IPS DF 6.9 (cell line): ENCODE measurements around the gene SPON1.

Experiments used
- DNase-seq: peaks from one replicate; pipeline ENCODE4 v3.0.0-alpha.2; 2013; ENCODE audit warnings: low read depth, low spot score
- H3K27ac ChIP-seq: one replicate; pipeline ENCODE4 v1.5.1; 2013; ENCODE audit warnings: low read length, control low read depth
- H3K27me3 ChIP-seq: 2 replicates; pipeline ENCODE4 v1.6.1; 2013; ENCODE audit warnings: mild to moderate bottlenecking, low read length; ENCODE audit not compliant: control insufficient read depth, insufficient read depth
- H3K36me3 ChIP-seq: 2 replicates; pipeline ENCODE4 v1.6.1; 2013; ENCODE audit warnings: low read length; ENCODE audit not compliant: control insufficient read depth, insufficient read depth
- H3K4me1 ChIP-seq: 2 replicates; pipeline ENCODE4 v1.6.1; 2013; ENCODE audit warnings: low read length; ENCODE audit not compliant: control insufficient read depth, insufficient read depth
- H3K4me3 ChIP-seq: 2 replicates; pipeline ENCODE4 v1.5.1; 2013; ENCODE audit warnings: mild to moderate bottlenecking, low read length
- H3K9me3 ChIP-seq: 2 replicates; pipeline ENCODE4 v1.6.1; 2013; ENCODE audit warnings: low read length, inconsistent platforms; ENCODE audit not compliant: control insufficient read depth, insufficient read depth
- WGBS: extraction: QIAGEN DNeasy Blood & Tissue Kit; methylation state at CpG from one replicate; pipeline ENCODE4 v1.1.7; 2013; ENCODE audit warnings: mixed read lengths, missing lambda C conversion rate; ENCODE audit not compliant: insufficient read length, insufficient coverage; 5-methylcytosine and 5-hydroxymethylcytosine counted together

Gene SPON1

DNA sequence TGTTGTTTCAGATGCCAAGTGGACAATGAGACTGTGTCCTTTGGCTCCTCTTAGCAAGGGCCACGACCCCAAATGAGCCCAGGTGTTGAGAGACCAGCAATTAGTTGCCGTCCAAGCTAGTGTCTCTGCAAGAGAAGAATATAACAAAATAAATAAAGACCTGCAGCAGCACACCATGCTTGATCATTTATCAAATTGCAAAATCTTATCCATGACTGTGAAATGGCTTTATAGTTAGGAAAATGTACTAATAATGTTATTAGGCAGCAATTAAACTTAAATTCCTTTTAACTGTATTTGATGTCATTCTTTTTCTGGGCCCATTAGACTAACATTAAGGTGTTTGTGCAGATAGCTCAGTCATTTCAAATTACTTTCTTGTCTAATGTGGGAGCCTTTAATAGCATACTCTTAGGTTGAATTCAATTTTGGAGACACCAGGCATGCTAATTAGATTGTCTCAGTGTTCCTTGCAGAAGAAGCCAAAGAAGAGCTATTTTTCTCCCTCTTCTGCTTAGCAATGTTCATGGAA, 220.4 kb downstream of the SPON1 start:
- Histone ChIP-seq H3K36me3 (no peaks in the 10 kb centered on the region), H3K4me3 (no peak overlapping the region), H3K27me3 (no peaks in the 10 kb centered on the region), H3K4me1 (peaks cover 2% of the 10 kb centered on the region; the same call in 1 of the 2 replicates), H3K27ac (no peak overlapping the region), H3K9me3 (no peaks in the 10 kb centered on the region)
- no peak for DNase-seq
- no CpG with 5 or more reads among the region's 2 CpGs for WGBS

DNA sequence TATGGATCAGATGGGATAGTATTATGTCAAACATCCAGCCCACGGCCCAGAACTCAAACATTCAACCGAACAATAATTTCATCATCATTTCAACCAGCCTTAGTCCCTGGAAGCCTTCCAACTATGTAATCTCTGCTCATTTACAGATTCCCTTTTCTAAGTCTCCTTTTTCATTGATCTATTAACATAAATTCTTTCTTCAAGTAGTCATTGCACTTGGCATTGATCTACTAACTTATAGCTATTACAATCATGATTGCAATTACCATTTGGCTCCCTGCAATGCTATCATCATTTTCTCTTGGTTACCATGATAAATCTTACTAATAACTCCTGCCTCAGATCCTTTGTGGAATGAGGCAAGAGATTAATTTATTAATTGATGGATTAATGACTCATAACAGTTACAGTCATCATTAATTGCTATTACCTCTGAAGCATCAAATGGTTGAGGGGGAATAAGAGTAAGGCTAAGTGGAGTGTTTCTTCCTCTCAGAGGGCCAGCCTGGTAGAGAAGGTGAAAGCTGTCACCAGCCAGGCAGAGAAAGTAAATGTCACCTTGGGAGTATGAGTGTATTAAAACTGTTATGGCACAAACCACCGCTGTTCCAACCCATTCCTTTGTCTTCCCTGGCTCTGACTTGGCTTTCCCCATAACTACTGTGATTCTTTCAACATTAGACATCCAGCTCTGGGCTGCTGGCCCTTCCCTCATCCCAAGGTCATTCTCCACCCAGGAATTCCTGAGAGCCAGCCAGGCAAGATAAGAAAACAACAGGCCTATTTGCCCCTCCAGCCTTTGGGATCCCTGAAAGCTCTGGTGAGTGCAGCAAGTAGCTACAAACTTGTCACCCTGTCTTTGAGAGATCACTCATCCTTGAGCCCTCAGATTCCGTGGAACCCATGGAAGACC, 221.8 kb downstream of the SPON1 start:
- Histone ChIP-seq H3K9me3 (no peaks in the 10 kb centered on the region), H3K27me3 (no peaks in the 10 kb centered on the region), H3K36me3 (no peaks in the 10 kb centered on the region), H3K27ac (no peak overlapping the region), H3K4me1 (peaks cover 2% of the 10 kb centered on the region; the same call in 1 of the 2 replicates), H3K4me3 (no peak overlapping the region)
- DNase-seq: no peak
- no CpG with 5 or more reads among the region's 4 CpGs for WGBS

DNA sequence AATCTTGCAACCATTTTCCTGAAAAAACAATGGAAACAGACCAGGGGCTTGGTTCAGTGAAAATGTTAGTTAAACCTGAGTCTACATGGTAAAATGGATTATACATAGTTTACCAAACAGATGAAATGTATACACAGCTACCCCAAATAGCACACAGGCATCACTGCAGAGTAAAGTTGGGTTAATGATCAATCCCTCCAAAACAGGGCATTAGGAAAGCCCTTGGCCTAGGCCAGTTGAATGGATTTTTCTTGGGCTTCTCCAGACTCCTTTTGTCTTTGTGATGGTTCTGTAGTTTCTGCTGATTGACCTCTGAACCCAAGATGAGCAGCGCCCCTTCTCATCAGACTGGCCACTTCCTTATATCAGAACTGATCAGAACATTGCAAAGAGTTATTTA, 222.9 kb downstream of the SPON1 start:
- H3K27me3 ChIP-seq: no peaks in the 10 kb centered on the region
- H3K4me1 ChIP-seq: no peaks in the 10 kb centered on the region
- no peaks in the 10 kb centered on the region for H3K36me3 ChIP-seq
- WGBS: no CpG with 5 or more reads among the region's 1 CpG
- no peaks in the 10 kb centered on the region for H3K9me3 ChIP-seq
- H3K4me3 ChIP-seq: no peak overlapping the region
- no peak overlapping the region for H3K27ac ChIP-seq
- no peak for DNase-seq

DNA sequence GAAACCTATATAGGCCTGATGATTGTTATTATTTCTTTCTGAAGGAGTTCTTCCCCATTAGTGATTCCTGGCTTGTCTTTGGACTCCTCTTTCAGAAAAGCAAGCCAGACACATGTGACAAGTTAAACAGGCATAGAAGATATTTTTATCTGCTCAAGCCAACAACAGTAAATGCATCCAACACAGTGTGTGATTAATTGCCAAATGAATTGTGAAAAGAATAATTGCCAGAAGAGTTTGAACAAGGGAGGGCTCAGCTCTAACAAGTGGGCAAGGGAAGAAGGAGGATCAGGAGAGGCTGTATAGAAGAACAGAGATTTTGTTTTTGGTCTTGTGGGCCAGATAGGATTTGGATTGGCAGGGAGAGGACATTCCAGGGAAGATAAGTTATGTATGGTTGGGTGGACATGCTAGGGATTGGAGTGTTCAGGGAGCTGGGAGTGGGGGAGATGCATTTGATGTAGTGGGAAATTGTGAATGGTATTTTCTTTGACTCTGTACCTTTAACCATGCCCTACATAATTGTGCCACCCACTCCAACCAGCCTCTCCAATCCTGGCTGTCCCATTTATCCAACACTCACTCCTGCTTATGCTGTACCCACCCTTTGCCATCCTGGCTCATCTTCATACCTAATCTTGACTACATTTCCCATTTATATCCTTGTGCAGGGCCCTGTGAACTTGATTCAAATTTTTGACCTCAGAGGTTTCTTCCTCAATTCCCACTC, 223.7 kb downstream of the SPON1 start:
- DNase-seq: no peak
- H3K36me3 ChIP-seq: no peaks in the 10 kb centered on the region
- no peaks in the 10 kb centered on the region for H3K27me3 ChIP-seq
- H3K27ac ChIP-seq: no peak overlapping the region
- no peaks in the 10 kb centered on the region for H3K4me1 ChIP-seq
- H3K9me3 ChIP-seq: no peaks in the 10 kb centered on the region
- no peak overlapping the region for H3K4me3 ChIP-seq

DNA sequence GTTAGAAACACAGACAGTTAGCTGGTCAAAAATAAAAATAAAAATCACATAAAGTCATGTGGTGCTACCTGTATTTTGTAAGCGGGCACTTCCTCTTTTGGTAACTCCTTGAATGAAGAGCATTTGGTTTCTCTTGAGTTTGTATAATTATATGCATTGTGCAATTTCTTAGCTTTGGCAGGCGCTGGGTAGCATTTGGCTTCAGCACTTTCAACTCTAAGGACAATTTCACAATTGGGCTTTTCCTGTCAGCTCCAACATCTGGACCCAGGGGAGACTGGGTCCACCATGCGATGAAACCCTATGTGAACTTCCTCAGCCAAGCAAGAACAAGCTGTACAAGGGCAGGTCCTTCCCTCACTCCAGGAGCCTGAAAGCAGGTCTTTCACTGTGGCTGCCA, 227.4 kb downstream of the SPON1 start:
- H3K36me3 ChIP-seq: no peaks in the 10 kb centered on the region
- no peaks in the 10 kb centered on the region for H3K27me3 ChIP-seq
- no peak overlapping the region for H3K4me3 ChIP-seq
- DNase-seq: no peak
- WGBS: no CpG with 5 or more reads among the region's 3 CpGs
- no peaks in the 10 kb centered on the region for H3K4me1 ChIP-seq
- H3K9me3 ChIP-seq: no peaks in the 10 kb centered on the region
- no peak overlapping the region for H3K27ac ChIP-seq

DNA sequence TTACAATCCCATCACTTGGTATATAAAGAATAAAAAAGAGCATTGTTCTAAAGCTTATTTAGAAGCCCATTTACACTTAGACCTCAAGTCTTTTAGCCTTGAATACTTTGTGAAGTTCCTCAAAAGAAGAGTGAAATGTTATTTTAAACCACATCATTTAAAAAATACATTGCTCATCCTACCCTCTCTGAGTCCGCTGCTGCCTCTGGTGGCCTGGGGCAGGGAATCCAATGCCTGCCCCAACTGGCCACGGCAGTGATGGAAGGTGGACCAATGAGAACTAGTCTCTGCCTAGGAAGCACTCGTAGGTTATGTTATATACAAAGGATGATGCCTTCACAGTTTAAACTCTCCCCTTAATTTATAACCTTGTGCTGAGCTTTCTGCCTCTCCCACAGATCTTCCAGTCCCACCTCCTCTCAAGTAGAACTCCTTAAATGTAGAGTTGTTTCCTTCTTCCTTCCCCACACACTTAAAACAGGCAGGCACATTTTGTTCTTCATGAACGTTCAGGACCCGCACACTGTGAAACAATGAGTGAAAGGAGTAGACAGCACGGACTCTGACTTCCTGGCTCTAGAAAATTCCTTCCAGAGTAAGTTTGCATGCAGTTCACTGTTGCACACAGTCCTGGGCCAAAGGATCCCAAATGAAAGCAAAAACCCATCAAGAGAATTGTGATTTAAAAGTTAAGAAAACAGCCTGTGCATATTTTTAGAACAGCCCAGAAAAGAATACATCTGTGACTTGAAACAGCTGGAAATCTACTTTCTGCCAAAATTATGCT, 228.7 kb downstream of the SPON1 start:
- H3K27me3 ChIP-seq: no peaks in the 10 kb centered on the region
- WGBS: no CpG with 5 or more reads among the region's 6 CpGs
- H3K4me1 ChIP-seq: no peaks in the 10 kb centered on the region
- DNase-seq: no peak
- H3K9me3 ChIP-seq: no peaks in the 10 kb centered on the region
- H3K27ac ChIP-seq: no peak overlapping the region
- no peaks in the 10 kb centered on the region for H3K36me3 ChIP-seq
- no peak overlapping the region for H3K4me3 ChIP-seq

DNA sequence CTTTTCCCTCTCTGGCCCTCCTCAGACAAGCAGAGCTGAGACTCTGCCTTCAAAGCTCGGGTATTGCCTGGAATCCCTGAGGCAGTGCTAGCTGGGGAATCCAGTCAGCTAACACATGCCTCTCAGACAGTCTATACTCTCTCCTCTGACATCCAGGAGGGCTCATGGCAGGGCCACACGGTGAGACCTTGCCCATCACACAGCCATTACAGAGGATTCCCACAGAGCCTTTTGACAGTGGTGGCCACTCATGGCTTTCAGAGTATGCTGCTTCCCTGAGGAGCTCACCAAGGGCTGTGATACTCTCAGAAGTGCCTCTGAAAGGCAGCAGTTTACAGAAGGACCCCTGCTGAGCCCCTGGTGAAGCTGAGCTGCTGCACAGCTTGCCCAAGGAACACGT, 231.1 kb downstream of the SPON1 start:
- Histone ChIP-seq H3K9me3 (no peaks in the 10 kb centered on the region), H3K27me3 (no peaks in the 10 kb centered on the region), H3K4me3 (no peak overlapping the region), H3K36me3 (no peaks in the 10 kb centered on the region), H3K27ac (no peak overlapping the region), H3K4me1 (no peaks in the 10 kb centered on the region)
- no CpG with 5 or more reads among the region's 3 CpGs for WGBS
- no peak for DNase-seq

DNA sequence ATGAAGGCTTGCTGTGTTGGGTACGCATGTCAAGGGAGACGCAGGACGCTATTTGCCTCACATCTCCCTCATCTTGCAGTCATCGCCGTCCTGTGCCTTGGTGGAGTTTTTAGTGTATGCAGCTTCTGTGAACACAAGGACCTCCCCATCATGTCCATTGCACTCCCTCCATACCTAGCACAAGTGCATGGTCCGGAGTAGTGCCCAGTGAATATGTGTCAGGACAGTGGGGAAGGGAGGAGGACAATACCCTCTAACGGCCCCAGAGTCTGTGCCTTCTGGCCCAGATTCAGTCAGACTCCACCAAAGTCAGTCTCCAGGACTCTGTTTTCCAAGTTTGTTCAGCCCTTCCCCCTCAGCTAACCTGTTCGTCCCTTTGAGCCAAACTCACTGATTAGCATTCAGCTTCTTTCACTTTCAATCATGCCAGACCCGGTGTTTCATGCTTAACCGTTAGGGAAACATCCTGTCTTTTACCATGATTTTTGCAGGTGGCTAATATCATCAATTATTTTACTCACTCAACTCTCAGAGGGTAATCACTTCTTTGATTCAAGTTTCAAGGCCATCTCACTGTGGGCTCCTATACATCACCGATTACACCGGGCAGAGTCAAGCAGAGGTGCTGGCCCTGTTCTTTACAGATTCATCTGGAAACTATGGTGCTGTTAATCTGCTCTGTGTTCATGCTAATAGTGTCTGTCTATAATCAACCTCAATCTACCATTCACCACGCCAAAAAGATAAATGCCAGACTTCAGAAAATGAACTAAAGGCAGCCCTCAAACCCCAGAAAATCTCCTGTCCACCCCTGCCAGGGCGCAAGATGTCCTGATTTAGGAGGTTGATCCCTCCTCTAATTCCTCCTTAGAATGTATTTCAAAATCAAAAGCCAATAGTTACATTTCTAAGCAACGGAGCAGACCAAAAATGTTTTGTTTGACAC, 240.0 kb downstream of the SPON1 start:
- no peaks in the 10 kb centered on the region for H3K36me3 ChIP-seq
- no peak for DNase-seq
- H3K4me3 ChIP-seq: no peak overlapping the region
- no CpG with 5 or more reads among the region's 15 CpGs for WGBS
- no peaks in the 10 kb centered on the region for H3K27me3 ChIP-seq
- H3K9me3 ChIP-seq: no peaks in the 10 kb centered on the region
- no peaks in the 10 kb centered on the region for H3K4me1 ChIP-seq
- H3K27ac ChIP-seq: no peak overlapping the region

DNA sequence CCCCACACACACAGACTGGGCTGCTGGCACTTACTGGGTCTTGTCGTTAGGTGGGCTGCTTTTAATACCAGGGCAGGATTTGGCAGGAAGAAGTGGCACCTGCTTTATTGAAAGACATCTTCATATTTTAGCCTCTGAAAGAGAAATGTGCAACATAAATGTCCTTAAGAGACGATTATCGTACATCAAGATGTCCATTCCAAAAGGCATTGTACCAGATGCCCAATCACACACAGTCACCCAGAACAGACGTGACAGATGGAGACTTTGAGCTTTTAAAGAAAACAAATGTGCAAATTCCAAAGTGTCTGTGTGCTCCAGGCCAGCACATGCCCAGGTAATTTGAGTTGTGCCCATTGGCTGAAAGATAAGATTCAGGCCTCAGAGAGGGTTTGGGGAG, 240.8 kb downstream of the SPON1 start:
- Histone ChIP-seq H3K4me1 (no peaks in the 10 kb centered on the region), H3K27me3 (no peaks in the 10 kb centered on the region), H3K4me3 (no peak overlapping the region), H3K27ac (no peak overlapping the region), H3K36me3 (no peaks in the 10 kb centered on the region), H3K9me3 (no peaks in the 10 kb centered on the region)
- no peak for DNase-seq
- WGBS: no CpG with 5 or more reads among the region's 4 CpGs
